ENCODE measurements around the gene RPS25.

The RPS25 gene

GRCh38 chr11:119052163-119052814 is 34.1 kb upstream of the RPS25 start:
- H3K36me3 ChIP-seq (ENCODE audit: low read length): 0 out of 2 replicates have a peak, but pooled peaks cover 2% of the 10 kb centered on the region
- H3K4me2 ChIP-seq (ENCODE audit: low read depth, low read length, poor library complexity, severe bottlenecking): no peak overlapping the region
- H3K4me3 ChIP-seq (ENCODE audit: insufficient read depth, low read length, poor library complexity, severe bottlenecking): no peak overlapping the region

GRCh38 chr11:119051440-119052162 is 33.5 kb upstream of the RPS25 start:
- TF ChIP-seq EZH2phosphoT487 (conservative IDR thresholded peaks at IDR 0.05; ENCODE audit: low read length) (no peak), CTCF (IDR thresholded peaks at IDR 0.05; ENCODE audit: insufficient read depth, low read length, poor library complexity, severe bottlenecking) (no peak)
- no peaks in the 10 kb centered on the region for H3K9me2 ChIP-seq (replicated peaks; ENCODE audit: insufficient read depth, low read length)
- no peak overlapping the region for H3K4me2 ChIP-seq (ENCODE audit: low read depth, low read length, poor library complexity, severe bottlenecking)
- H3K9me3 ChIP-seq (ENCODE audit: insufficient read depth, low read length): no peaks in the 10 kb centered on the region
- no peak overlapping the region for H3K27ac ChIP-seq (ENCODE audit: low read depth, low read length)
- H3F3A ChIP-seq (ENCODE audit: insufficient read depth): no peaks in the 10 kb centered on the region
- 0 out of 2 replicates have a peak, but pooled peaks cover 2% of the 10 kb centered on the region for H3K36me3 ChIP-seq (ENCODE audit: low read length)
- H2AFZ ChIP-seq (ENCODE audit: low read depth, low read length, severe bottlenecking): no peak overlapping the region
- no peaks in the 10 kb centered on the region for H3K27me3 ChIP-seq (ENCODE audit: low read length)
- H4K20me1 ChIP-seq (ENCODE audit: low read depth, low read length): no peaks in the 10 kb centered on the region
- peaks cover 16% of the 10 kb centered on the region for H3K79me2 ChIP-seq (ENCODE audit: insufficient read depth, low read length)
- no peak overlapping the region for H3K9ac ChIP-seq (ENCODE audit: low read length)
- H3K4me3 ChIP-seq (ENCODE audit: insufficient read depth, low read length, poor library complexity, severe bottlenecking): no peak overlapping the region

More at GRCh38 chr11:119052163-119052814, 34.1 kb upstream of the RPS25 start:
- H3K27ac ChIP-seq (ENCODE audit: low read depth, low read length): no peak overlapping the region
- H4K20me1 ChIP-seq (ENCODE audit: low read depth, low read length): no peaks in the 10 kb centered on the region
- H3K79me2 ChIP-seq (ENCODE audit: insufficient read depth, low read length): peaks cover 16% of the 10 kb centered on the region
- no peaks in the 10 kb centered on the region for H3F3A ChIP-seq (ENCODE audit: insufficient read depth)
- no peak overlapping the region for H2AFZ ChIP-seq (ENCODE audit: low read depth, low read length, severe bottlenecking)
- no peak for TF ChIP-seq EZH2phosphoT487 (conservative IDR thresholded peaks at IDR 0.05; ENCODE audit: low read length)
- TF ChIP-seq CTCF (IDR thresholded peaks at IDR 0.05; ENCODE audit: insufficient read depth, low read length, poor library complexity, severe bottlenecking): no peak
- no peaks in the 10 kb centered on the region for H3K27me3 ChIP-seq (ENCODE audit: low read length)
- H3K9me3 ChIP-seq (ENCODE audit: insufficient read depth, low read length): no peaks in the 10 kb centered on the region
- H3K9me2 ChIP-seq (replicated peaks; ENCODE audit: insufficient read depth, low read length): no peaks in the 10 kb centered on the region
- H3K9ac ChIP-seq (ENCODE audit: low read length): no peak overlapping the region

- no peaks in the 10 kb centered on the region for H3F3A ChIP-seq (ENCODE audit: insufficient read depth)
- no peaks in the 10 kb centered on the region for H3K27me3 ChIP-seq (ENCODE audit: low read length)
- TF ChIP-seq EZH2phosphoT487 (conservative IDR thresholded peaks at IDR 0.05; ENCODE audit: low read length) (no peak), CTCF (IDR thresholded peaks at IDR 0.05; ENCODE audit: insufficient read depth, low read length, poor library complexity, severe bottlenecking) (no peak)
- H2AFZ ChIP-seq (ENCODE audit: low read depth, low read length, severe bottlenecking): no peak overlapping the region
- H3K4me2 ChIP-seq (ENCODE audit: low read depth, low read length, poor library complexity, severe bottlenecking): no peak overlapping the region
- H3K4me3 ChIP-seq (ENCODE audit: insufficient read depth, low read length, poor library complexity, severe bottlenecking): no peak overlapping the region
- H3K9ac ChIP-seq (ENCODE audit: low read length): no peak overlapping the region
- H3K36me3 ChIP-seq (ENCODE audit: low read length): 0 out of 2 replicates have a peak, but pooled peaks cover 2% of the 10 kb centered on the region
- H3K27ac ChIP-seq (ENCODE audit: low read depth, low read length): no peak overlapping the region
- H3K9me2 ChIP-seq (replicated peaks; ENCODE audit: insufficient read depth, low read length): no peaks in the 10 kb centered on the region
- no peaks in the 10 kb centered on the region for H4K20me1 ChIP-seq (ENCODE audit: low read depth, low read length)
- no peaks in the 10 kb centered on the region for H3K9me3 ChIP-seq (ENCODE audit: insufficient read depth, low read length)
- no peaks in the 10 kb centered on the region for H3K79me2 ChIP-seq (ENCODE audit: insufficient read depth, low read length)
Measured at GRCh38 chr11:119049081-119049480, 30.9 kb upstream of the RPS25 start.
